GM12873 (cell line): ENCODE results near the gene TSN.

Experiments used
- TF ChIP-seq, protein P1 (sequence below): IDR thresholded peaks from 2 replicates; pipeline ENCODE4 v1.5.1; 2012; ENCODE audit warnings: low read depth, mild to moderate bottlenecking, moderate library complexity, low read length, control low read depth; ENCODE audit not compliant: insufficient read depth; ENCODE audit errors: missing control alignments

TSN gene

DNA sequence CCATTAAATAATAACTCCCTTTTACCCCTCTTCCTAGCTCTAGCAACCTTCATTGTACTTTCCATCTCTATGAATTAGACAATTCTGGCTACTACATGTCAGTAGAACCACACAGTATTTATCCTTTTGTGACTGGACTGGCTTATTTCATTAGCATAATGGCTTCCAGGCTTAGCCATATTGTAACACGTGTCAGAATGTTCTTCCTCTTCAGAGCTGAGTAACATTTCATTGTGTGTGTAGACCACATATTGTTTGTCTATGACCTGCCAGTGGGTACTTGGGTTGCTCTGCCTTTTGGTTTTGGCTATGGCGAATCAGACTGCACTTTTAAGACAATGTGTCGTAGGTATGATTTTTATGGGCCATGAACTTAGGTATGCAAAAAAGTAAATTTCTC is 20.9 kb downstream of the TSN start:
- TF ChIP-seq, protein P1, sequence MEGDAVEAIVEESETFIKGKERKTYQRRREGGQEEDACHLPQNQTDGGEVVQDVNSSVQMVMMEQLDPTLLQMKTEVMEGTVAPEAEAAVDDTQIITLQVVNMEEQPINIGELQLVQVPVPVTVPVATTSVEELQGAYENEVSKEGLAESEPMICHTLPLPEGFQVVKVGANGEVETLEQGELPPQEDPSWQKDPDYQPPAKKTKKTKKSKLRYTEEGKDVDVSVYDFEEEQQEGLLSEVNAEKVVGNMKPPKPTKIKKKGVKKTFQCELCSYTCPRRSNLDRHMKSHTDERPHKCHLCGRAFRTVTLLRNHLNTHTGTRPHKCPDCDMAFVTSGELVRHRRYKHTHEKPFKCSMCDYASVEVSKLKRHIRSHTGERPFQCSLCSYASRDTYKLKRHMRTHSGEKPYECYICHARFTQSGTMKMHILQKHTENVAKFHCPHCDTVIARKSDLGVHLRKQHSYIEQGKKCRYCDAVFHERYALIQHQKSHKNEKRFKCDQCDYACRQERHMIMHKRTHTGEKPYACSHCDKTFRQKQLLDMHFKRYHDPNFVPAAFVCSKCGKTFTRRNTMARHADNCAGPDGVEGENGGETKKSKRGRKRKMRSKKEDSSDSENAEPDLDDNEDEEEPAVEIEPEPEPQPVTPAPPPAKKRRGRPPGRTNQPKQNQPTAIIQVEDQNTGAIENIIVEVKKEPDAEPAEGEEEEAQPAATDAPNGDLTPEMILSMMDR: no peak

DNA sequence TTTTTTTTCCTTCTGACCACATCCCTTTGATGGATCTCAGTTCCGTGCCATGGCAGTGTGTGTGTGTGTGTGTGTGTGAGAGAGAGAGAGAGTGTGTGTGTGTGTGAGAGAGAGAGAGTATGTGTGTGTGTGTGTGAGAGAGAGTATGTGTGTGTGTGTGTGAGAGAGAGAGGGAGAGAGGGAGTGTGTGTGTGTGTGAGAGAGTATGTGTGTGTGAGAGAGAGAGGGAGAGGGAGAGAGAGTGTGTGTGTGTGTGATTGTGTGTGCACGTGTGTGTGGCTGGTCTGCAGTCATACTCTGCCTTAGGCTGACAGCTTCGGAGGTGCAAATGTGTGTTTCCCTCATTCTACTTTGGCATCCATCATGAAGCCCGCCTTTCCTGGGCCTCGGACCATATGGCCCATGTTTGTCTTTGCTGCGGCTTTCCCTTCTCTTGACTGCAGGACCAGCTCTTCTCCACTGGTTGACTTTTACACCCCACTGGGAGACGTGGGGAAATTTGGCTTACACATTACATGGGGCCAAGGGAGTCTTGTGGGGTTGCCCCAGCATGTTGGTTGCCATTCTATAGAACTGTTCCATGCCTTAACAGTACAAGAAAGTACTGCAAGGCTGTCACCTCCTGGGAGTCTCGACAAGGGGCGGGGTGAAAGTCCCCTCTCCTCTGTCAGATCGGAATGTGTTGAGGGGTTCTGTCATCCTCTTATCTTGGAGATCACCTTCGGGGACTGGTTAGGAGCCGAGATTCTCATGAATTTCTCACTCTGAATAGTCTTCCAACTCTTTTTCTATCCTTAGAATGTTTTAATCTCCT is 21.6 kb downstream of the TSN start:
- TF ChIP-seq, protein P1: no peak

DNA sequence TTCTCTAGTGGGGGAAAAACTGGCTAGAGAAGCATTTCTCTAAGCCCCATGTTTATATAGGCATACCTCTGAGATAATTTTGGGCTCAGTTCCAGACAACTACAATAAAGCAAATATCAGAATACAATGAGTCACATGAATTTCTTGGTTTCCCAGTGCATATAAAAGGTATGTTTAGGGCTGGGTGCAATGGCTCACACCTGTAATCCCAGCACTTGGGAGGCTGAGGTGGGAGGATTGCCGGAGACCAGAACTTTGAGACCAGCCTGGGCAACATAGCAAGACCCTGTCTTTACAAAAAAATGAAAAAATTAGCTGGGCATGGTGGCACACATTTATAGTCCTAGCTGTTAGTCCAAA is 22.2 kb downstream of the TSN start:
- TF ChIP-seq, protein P1: no peak

DNA sequence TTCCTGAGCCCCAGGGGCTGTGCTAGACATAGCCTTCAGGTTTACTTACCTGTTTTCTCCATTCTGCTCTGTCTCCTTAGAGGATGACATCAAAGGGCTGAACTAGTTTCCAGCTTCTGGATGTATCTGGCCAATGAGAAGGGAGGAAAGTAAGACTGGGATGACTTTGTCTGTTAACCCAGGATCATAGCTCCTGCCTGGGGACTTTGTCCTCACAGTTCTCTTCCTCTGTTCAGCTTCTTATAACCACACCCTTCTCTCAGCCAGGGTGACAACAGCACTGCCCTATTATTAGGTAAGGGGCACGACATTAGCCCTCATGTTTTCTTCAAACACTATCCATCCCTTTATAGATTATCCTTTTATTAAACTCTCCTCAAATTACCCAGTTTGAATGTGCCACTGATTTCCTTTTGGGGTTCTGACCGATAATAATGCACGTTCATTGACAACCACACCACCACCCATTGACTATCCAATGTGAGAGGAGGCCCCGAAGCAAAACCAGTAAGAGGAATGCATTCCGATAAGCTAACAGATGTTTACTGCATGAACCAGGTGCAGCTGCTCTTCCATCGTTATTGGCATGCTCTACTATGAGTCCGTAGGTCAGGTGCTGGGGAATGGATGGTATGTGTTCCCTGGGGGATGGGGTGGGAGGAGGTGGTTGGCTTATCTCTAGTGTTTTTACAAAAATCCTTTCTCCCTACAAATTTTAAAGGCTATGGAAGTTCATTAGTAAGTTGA is 23.5 kb downstream of the TSN start:
- TF ChIP-seq, protein P1: no peak

DNA sequence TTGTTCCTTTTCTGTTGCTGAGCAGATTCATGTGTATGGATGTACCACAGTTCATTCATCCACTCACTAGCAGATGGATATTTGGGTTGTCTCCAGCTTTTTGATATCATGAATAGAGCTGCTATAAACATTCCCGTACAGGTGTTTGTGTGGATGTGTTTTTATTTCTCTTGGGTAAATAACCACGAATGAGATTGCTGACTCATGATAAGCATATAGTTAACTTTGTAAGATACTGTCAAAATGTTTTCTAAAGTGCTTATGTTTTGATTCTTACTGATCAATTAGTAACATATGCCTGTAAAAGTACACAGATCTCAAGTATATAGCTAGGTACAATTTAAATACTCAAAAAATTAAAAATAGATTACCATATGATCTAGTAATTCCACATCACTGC is 27.7 kb downstream of the TSN start:
- TF ChIP-seq, protein P1: no peak

DNA sequence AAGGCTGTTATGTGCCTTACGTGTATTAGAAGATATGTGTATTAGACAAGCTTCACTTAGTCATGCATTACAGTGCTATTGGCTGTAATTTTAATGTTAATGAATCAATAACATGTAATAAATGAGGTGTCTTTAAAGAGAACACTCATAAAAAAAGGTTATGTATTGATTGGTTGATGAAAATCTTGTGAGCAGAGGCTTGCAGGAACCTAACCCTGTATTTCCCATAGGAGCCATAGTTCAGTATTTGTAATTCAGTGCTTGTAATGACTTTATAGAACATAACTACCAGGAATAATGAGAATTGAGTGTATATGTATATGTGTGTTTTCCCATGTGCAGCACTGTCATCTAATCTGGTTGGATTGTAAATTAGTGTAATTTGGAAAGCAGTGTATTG is 33.2 kb downstream of the TSN start:
- TF ChIP-seq, protein P1: no peak

DNA sequence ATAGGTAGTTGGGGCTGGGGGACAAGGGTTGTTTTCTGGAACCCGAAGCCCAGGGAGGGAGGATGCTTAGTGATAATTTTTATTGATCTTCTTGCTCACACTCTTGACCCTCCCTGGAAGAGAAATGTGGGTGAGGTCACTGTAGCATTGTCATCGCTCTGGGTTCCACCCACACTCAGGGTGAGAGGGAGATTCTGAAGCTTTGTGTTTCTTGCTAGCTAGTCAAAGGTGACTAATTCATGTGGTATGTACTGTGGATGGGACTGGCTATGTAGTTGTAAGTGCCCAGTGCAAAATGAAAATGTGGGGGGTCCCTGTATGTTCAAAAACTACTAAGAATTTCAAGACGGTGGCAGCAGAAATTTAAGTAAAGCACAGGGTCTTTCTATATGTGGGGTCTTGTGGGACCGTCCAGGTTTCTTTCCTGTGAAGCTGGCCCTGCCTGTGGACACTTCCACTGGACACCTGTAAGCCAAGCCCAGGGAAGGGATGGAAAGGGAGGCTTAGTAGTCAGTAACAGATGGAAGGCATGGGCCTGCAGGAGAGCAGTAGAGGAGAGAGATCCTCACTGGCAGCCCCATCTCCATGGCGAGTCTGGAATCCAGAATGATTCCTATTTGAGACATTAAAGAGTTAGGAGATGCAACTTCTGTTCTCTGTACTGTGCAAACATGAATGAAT is 35.0 kb downstream of the TSN start:
- TF ChIP-seq, protein P1: no peak
